Measurements from ENCODE around the gene BRINP2.

The BRINP2 gene

GRCh38 chr1:177270863-177271262 is 100.1 kb downstream of the BRINP2 start:
- no peak for DNase-seq (ENCODE audit: low spot score)

- DNase-seq (ENCODE audit: low spot score), result no peak
Measured at GRCh38 chr1:177273141-177273540, 102.4 kb downstream of the BRINP2 start.

- DNase-seq (ENCODE audit: low spot score), result no peak
Measured at GRCh38 chr1:177274687-177275211, 104.0 kb downstream of the BRINP2 start.

DNA sequence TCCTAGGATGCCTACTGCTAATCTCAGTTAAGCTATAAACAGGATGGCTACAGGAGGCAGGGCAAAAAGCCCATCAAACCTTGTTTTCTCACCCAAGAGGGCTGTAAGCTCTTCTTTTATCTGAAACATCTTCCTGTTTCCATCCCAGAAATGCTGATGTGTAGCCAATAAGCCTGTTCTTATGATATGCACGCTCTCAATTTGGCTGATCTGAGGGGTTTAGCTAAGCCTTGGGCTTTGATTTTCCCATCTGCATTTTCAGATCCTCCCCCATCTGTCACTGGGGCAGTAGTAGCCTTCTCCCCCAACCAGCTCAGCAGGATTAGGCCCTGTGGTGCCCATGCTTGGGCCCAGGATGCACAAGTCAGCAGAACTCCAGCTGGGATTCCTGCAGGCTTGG is 105.0 kb downstream of the BRINP2 start:
- DNase-seq (ENCODE audit: low spot score), result no peak

DNA sequence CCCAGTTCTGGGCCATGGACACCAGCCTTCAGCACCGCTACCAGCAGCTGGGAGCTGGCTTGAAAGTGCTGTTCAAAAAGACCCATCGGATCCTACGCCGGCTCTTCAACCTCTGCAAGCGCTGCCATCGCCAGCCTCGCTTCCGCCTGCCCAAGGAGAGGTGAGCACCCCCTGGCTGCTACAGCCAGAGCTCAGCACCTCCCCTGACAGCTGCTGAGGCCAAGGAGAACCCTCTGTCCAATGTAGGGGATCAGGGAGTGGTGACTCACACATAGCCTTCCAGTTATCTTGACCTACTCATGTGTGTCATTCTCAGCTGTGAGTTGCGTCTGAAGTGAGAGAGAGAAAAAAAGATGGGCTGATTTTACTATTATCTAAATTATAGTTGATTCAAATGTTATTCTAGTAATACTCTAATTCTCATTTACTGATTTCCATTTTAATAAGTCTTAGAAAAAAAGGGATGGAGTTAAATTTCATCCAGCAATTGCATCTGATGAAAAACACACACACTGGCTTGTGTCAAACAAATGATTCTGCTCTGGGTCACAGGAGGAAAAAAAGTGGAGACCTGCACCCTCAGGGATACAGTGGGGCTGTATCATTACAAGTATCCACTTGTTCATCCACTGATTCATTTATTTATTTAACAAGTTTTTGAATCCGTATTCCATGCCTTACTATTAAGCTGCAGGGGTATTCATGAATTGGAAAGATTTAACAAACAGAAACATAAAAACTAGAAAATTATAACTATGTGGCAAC is 108.0 kb downstream of the BRINP2 start:
- DNase-seq (ENCODE audit: low spot score), result no peak

- no peak for DNase-seq (ENCODE audit: low spot score)
Measured at GRCh38 chr1:177281901-177282300, 111.1 kb downstream of the BRINP2 start.

DNA sequence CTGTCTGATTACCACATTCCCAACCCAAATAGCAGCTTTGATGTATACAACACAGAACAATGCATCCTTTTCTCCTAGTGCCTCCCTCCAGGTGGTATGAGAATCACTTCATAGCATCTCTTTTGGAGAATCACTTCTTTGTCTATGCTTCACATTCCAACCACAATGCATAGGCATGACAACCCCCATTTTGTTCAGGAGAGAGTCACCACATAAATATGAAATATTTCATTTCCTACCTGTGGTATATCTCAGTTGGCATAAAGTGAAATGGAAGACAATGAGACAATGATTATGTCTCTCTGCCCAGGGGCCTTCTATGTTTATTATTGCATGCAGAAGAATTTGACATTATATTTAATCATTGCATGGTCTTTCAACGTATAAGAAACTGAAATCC is 112.2 kb downstream of the BRINP2 start:
- DNase-seq (ENCODE audit: low spot score), result no peak

DNA sequence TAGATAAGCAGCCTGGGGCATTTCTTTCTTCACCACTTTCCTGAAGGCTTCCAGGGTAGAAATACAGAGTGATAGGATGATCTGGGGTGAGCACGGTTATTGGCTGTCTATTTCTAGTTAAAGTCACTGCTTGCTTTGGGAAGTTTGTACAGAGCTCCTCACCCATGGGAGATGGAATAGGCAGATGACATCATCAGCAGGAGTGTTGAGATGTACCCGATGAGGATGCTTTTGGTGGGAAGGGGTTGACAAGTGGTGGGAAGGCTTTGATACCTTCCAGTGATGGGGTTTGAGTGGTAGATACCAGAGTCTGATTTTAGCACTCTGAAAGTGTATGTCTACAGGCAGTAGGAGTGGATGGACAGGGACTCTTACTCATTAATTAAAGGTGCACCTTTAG is 112.6 kb downstream of the BRINP2 start:
- DNase-seq (ENCODE audit: low spot score), result no peak

GRCh38 chr1:177286396-177286795 is 115.6 kb downstream of the BRINP2 start:
- no peak for DNase-seq (ENCODE audit: low spot score)

GRCh38 chr1:177287270-177287669 is 116.5 kb downstream of the BRINP2 start:
- no peak for DNase-seq (ENCODE audit: low spot score)

DNA sequence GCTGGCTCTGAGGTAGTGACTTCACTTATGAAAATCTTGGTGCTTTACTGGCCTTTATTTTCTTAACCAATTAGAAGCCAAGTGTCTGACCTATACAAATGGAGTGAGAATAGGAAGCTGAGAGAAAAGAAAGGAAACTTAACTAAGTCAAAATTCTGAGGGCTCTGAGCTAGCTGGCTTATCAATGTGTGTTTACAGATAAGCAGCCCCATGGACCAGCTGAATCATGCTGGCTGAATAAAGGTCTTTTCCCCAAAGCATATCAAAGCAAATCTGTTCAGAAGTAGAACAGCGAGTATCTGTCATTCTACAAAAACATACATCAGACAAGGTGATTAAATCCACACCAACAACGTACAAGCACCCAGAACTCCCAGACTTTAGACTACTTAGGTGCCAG is 117.2 kb downstream of the BRINP2 start:
- no peak for DNase-seq (ENCODE audit: low spot score)

- no peak for DNase-seq (ENCODE audit: low spot score)
Measured at GRCh38 chr1:177289532-177289931, 118.8 kb downstream of the BRINP2 start.

GRCh38 chr1:177300431-177300830 is 129.7 kb downstream of the BRINP2 start:
- no peak for DNase-seq (ENCODE audit: low spot score)

DNA sequence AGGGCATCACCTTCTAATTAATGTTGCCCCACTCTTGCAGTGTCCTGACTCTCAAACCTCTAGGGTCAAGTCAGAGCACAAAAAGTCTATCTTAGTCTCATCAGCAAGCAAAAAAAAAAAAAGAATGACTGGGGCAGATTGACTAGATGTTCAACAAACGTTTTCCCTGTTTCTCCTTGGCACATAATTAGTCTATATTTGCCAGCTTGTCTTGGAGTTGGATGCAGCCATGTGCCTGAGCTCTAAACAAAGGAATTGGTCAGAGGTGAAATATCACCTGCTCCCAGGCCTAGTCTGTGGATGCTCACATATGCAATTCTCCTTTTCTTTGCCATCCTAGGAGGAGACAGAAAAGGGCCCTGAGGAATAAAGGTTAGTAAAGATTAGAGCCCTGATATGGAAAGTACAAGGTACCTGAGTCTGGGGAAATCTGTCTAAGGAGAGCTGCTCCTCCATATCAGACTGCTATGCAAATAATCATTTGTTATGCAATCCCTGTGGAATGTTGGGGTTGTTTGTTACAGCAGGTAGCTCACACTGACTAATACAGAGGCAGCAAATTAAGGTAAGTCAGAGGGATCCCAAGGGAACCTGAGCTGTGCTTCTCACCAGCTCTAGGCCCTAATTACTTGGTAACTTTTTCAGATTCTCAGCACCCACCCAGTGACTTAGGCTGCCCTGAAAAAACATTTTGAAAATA is 130.8 kb downstream of the BRINP2 start:
- DNase-seq (ENCODE audit: low spot score), result no peak

GRCh38 chr1:177302357-177303044 is 131.7 kb downstream of the BRINP2 start:
- DNase-seq (ENCODE audit: low spot score), result no peak

DNA sequence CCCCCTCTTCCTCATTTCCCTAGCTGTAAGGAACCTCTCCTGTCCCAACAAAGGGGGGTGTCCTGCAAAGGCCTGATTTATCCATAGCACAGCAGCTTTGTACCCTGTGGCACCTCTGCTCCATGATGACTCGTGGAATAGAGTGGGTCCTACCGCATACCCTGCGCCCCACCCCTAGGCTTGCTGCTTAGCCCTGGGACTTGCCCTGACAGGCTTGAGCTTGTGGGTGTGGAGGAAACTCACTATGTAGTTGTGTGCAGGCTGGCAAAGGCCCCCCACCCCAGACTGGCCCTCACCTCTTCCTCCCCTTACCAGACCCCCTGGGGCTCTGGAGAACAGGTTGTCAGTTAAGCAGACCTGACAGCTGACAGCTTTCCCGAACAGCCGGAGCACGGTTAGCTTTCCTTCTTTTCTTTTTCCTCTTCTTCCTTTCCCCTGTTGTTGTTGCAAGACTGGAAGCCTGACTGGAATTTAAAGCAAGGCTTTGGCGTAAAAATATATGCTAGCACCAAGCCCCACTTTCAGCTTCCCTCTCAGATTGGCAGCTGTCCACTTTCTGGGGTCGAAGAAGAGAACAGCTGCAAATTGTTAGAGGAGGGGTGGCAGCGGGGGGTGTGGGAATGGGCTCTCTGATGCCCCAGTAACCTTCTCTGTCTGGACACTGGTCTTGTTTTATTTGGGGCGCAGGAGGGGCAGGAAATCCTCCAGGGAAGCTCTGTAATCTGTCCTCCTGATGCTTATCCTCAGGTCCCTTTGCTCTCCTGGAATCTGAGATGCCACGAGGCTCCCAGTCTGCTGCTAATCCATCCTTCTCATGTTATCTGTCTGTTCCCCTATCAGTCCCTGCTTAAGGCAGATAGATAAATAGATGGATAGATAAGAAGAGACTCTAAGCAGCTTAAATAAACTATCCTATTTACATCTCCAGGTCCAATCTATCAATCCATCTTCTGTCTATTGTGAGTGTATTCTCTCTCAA is 134.6 kb downstream of the BRINP2 start:
- DNase-seq (ENCODE audit: low spot score), result no peak

DNA sequence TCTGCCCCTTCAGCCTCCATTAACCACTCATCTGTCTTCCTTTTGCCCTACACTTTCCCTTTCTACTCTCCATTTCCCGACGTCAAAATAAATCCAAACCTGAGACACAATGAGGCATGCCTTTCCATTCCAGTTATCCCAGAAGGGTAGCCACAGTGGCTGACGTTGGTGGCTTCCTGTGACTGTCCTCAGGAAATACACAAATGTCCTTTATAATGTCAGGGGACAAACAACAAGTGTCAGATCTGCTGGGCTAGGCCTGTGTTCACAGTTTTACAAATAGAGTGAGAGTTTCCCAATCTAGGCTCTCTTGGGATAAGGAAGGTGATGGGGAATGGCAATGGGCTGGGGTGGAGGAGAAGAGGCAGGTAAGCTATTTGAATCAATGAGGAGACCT is 135.3 kb downstream of the BRINP2 start:
- no peak for DNase-seq (ENCODE audit: low spot score)

DNA sequence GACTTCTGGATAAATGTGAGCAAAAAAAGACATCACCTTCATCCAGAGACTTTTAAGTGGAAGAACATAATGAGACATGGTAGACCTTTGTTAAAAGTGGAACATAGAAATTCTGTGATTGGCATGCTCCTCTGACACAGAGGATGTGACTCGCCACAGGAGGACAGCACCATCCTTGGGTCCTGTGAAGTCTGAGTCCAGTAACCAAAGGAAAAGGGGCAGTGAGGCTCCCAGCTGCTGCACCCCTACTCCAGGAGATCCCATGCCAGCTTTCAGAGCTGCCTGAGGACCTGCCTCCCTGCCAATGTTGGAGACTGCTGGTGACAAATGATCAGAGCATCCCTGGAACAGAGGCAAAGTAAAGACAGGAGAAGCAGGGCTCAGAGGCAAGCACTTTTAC is 136.2 kb downstream of the BRINP2 start:
- DNase-seq (ENCODE audit: low spot score), result no peak

DNA sequence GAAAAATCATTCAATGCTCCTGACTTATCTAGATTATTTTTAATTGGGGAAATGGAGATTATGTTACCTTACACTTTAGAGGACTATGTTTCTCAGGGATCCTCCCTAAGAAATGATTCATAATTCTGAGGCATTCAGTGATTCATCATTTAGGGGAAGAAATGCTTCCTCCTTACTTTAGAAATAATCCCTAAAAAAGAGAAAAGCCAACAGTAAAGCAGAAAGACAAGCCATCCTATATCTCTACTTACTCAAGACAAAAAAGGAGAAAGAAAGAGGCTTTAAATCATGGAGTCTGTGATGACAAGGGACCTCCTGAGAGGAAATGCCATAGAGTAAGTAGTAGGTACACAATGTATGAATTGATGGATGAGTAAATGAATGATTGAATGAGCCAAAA is 137.0 kb downstream of the BRINP2 start:
- DNase-seq (ENCODE audit: low spot score), result no peak

DNA sequence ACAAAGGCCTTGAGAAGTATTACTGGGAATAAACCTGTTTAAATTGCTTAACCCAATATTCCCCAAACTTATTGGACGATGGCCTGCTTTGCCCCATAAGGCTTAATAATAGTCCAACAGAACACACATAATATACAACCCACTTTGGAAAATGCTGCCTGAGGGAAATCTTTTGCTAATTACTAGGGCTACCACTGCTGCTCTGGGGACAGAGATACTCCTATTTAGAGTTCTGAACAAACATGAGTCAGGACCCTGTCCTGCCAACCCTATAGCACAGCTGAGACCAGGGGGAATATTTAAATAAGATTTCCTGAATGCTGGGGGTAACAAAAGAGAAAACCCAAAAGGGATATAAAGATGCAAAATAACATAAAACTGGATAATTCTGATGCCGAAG is 139.1 kb downstream of the BRINP2 start:
- DNase-seq (ENCODE audit: low spot score), result no peak

DNA sequence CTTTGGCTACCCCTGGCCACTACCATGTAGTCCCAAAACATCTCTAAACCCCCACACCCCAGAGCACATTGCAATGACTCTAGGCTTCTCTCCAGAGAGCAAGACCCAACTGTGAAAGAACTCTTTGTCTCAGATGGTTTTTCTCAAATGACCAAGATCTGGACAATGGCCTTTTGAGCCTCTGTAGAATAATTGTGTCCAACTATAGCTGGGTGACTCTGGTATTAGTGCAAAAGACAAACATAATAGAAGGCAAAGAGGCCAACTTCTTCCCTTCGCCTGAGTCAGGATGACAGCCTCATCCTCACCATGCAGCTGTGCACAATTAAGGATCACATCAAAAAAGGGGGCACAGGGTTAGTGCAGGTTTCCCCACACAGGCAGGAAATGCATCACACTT is 139.6 kb downstream of the BRINP2 start:
- no peak for DNase-seq (ENCODE audit: low spot score)

DNA sequence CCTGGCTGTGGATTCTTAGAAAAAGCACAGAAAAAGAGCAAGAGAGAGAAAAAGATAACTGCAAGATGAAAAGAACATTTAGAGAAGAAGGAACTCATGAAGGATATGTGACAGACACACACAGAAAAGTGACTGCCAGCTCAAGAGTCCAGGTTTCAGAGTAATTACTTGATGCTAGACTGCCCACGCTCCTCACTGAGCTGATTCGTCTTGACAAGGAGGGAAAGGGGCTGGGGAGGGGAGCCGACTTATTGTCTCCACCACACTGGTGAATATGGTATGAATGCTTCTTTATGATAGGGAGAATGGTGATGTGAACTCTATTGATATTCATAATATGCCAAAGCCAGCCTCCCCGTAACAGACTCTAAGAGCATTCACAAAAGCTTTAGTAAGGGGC is 140.4 kb downstream of the BRINP2 start:
- DNase-seq (ENCODE audit: low spot score), result no peak
